CD4-positive, alpha-beta T cell (primary cell): Measurements from ENCODE around the gene ROPN1L. TPM values are rescaled to one million over a fixed set of nuclear protein-coding genes. Genes with fewer than 3 reads are reported as not detected.

Experiments used
- ATAC-seq: fragments of 200-7000 bp; cut with Tn5 transposase; one replicate; pipeline ENCODE4 v1.10.0; 2022; ENCODE audit warnings: mild to moderate bottlenecking; ENCODE audit not compliant: poor library complexity
- CTCF ChIA-PET: fragments of 350-600 bp; sonication (Branson Sonifier 250); formaldehyde crosslinking; loops from one replicate; lab custom pipeline; 2021; ENCODE audit warnings: antibody characterized with exemption, inconsistent platforms; lab: Charles Lee
- POLR2A ChIA-PET: fragments of 350-600 bp; sonication (Branson Sonifier 250); formaldehyde crosslinking; loops from one replicate; lab custom pipeline; 2021; ENCODE audit warnings: antibody characterized with exemption, inconsistent platforms; lab: Charles Lee
- DNase-seq, 14 experiments: peaks; one replicate each; pipeline ENCODE4 v3.0.0-alpha.2; 2013 to 2020; ENCODE audit warnings: mixed read lengths in 2 of 14
- H3K27ac ChIP-seq, 2 donors: one replicate each; pipeline versions ENCODE4 v1.5.1 to v1.7.0; 2013; ENCODE audit warnings: low read length in 2 of 2, low read depth in 1 of 2, mild to moderate bottlenecking in 1 of 2
- H3K27me3 ChIP-seq, 2 experiments: 1 replicate in 1 of 2; 2 replicates in 1 of 2; pipeline versions ENCODE4 v1.6.1 to v1.7.0; 2013; ENCODE audit warnings: low read length in 2 of 2, control low read depth in 1 of 2, mild to moderate bottlenecking in 1 of 2, moderate library complexity in 1 of 2; ENCODE audit not compliant: insufficient read depth in 2 of 2, control insufficient read depth in 1 of 2
- H3K36me3 ChIP-seq: one replicate; pipeline ENCODE4 v1.6.1; 2013; ENCODE audit warnings: low read length, control low read depth; ENCODE audit not compliant: insufficient read depth
- H3K4me1 ChIP-seq: one replicate; pipeline ENCODE4 v1.6.1; 2013; ENCODE audit warnings: low read length, control low read depth; ENCODE audit not compliant: insufficient read depth
- H3K4me3 ChIP-seq: one replicate; pipeline ENCODE4 v1.5.1; 2013; ENCODE audit warnings: mild to moderate bottlenecking, low read length, moderate library complexity
- H3K9me3 ChIP-seq, 2 experiments: 1 replicate in 1 of 2; 2 replicates in 1 of 2; pipeline versions ENCODE4 v1.6.1 to v1.7.0; 2013; ENCODE audit warnings: low read length in 2 of 2, mild to moderate bottlenecking in 2 of 2, control low read depth in 1 of 2, moderate library complexity in 1 of 2; ENCODE audit not compliant: control insufficient read depth in 1 of 2, insufficient read depth in 1 of 2
- H3K27ac Mint-ChIP-seq: one replicate; pipeline ENCODE4 v1.8.0; 2020; ENCODE audit warnings: mixed read lengths
- H3K27me3 Mint-ChIP-seq: one replicate; pipeline ENCODE4 v1.8.0; 2021; ENCODE audit warnings: mixed read lengths
- H3K36me3 Mint-ChIP-seq: one replicate; pipeline ENCODE4 v1.8.0; 2021; ENCODE audit warnings: low read depth, mixed read lengths
- H3K4me1 Mint-ChIP-seq: one replicate; pipeline ENCODE4 v1.8.0; 2021; ENCODE audit warnings: low read depth, mixed read lengths
- H3K4me3 Mint-ChIP-seq: one replicate; pipeline ENCODE4 v1.8.0; 2020; ENCODE audit warnings: mild to moderate bottlenecking, mixed read lengths
- H3K9me3 Mint-ChIP-seq: one replicate; pipeline ENCODE4 v1.8.0; 2020; ENCODE audit warnings: mixed read lengths
- intact Hi-C, 2 experiments: fragments of 100-400 bp; cut with DNase I in 1 of 2; cut with micrococcal nuclease in 1 of 2; formaldehyde crosslinking; loops; one replicate each; pipeline versions ENCODE4 v1.15.1 to v1.9.0; 2023 to 2025; cut with DNase I, micrococcal nuclease
- total RNA-seq, 174 experiments: library from RNA in 2 of 174; stranded (reverse) in 2 of 174; gene quantifications; one replicate each; pipeline ENCODE4 v1.2.3 and lab custom pipeline; 2021 to 2026
- TF ChIP-seq, protein P1 (sequence below): fragments of 200-600 bp; IDR thresholded peaks from one replicate; pipeline ENCODE4 v1.8.0; 2022; ENCODE audit warnings: antibody characterized with exemption, mild to moderate bottlenecking

The ROPN1L gene
- total RNA-seq, 2 experiments from 2014 or later, result 0.42 to 0.58 TPM

DNA sequence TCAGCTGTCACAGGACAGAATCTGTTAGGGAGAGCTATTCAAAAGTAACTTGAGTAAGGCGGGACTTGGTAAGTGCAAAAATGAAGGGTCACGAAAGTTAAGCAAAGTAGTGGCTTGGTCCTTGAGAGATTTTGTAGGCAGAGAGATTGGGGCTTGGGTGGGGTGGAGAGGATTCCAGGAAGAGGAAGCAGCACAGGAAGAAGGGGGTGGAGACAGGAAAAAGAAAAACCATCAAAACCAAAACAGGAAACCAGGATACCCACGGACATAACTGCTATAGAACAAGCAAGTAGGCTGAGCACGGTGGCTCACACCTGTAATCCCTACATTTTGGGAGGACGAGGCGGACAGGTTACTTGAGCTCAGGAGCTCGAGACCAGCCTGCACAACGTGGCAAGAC lies 3.7 kb downstream of the ROPN1L start:
- DNase-seq, result peak in 4 of 14 experiments; percentile 17 to 65 (median 49)
- peaks cover 58% of the 10 kb centered on the region for H3K4me1 Mint-ChIP-seq

DNA sequence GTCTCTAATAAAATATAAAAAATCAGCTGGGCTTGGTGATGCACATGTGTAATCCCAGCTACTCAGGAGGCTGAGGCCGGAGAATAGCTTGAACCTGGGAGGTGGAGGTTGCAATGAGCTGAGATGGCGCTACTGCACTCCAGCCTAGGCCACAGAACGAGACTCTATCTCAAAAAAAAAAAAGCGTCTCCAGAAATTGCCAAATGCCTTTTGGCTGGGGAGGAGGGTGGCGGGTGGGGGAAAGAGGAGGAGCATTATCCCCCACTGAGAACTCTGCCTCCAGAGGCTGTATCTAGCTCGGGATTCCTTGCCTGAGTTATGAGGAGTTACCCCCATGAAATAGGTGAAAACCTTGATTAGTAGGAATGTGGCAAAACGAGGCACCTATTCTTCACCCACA lies 4.8 kb downstream of the ROPN1L start:
- POLR2A ChIA-PET, result interaction anchor here (2.3 kb wide), 1 partner anchor 93 kb away, joined by 9 read pairs; the partner anchor contains the start of gene MARCHF6
- Histone ChIP-seq H3K36me3 (no peaks in the 10 kb centered on the region), H3K9me3 (no peaks in the 10 kb centered on the region), H3K4me1 (peaks cover 56% of the 10 kb centered on the region), H3K4me3 (no peak overlapping the region), H3K27me3 (no peaks in the 10 kb centered on the region), H3K27ac (no peak overlapping the region)
- intact Hi-C loops, result loop anchor here in 1 of 2 experiments (5.0 kb wide), 2 partner anchors 116 to 316 kb away; partner anchors contain the start of genes ANKRD33B and DAP
- Mint-ChIP-seq H3K4me1 (peaks cover 49% of the 10 kb centered on the region), H3K27me3 (no peaks in the 10 kb centered on the region), H3K36me3 (no peaks in the 10 kb centered on the region), H3K9me3 (no peaks in the 10 kb centered on the region), H3K4me3 (no peak overlapping the region), H3K27ac (no peak overlapping the region)
- TF ChIP-seq, protein P1, sequence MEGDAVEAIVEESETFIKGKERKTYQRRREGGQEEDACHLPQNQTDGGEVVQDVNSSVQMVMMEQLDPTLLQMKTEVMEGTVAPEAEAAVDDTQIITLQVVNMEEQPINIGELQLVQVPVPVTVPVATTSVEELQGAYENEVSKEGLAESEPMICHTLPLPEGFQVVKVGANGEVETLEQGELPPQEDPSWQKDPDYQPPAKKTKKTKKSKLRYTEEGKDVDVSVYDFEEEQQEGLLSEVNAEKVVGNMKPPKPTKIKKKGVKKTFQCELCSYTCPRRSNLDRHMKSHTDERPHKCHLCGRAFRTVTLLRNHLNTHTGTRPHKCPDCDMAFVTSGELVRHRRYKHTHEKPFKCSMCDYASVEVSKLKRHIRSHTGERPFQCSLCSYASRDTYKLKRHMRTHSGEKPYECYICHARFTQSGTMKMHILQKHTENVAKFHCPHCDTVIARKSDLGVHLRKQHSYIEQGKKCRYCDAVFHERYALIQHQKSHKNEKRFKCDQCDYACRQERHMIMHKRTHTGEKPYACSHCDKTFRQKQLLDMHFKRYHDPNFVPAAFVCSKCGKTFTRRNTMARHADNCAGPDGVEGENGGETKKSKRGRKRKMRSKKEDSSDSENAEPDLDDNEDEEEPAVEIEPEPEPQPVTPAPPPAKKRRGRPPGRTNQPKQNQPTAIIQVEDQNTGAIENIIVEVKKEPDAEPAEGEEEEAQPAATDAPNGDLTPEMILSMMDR, result no peak
- DNase-seq (no peak), ATAC-seq (no peak)
- CTCF ChIA-PET, result interaction anchor here (0.8 to 1.3 kb wide), 2 partner anchors 44 to 162 kb away, joined by 3 read pairs; no protein-coding TSS in a partner anchor

More for the DNA sequence above, 3.7 kb downstream of the ROPN1L start:
- Histone ChIP-seq H3K27ac (no peak overlapping the region), H3K4me1 (peaks cover 65% of the 10 kb centered on the region), H3K9me3 (no peaks in the 10 kb centered on the region), H3K4me3 (peak overlapping the region; percentile 15), H3K36me3 (no peaks in the 10 kb centered on the region), H3K27me3 (no peaks in the 10 kb centered on the region)
- TF ChIP-seq, protein P1, result no peak
- ATAC-seq, result no peak
- intact Hi-C loops, result loop anchor here in 1 of 2 experiments (5.0 kb wide), 2 partner anchors 117 to 317 kb away; partner anchors contain the start of genes ANKRD33B and DAP
- H3K27me3 Mint-ChIP-seq, result no peaks in the 10 kb centered on the region
- peak overlapping the region; percentile 61 for H3K4me3 Mint-ChIP-seq
- POLR2A ChIA-PET, result interaction anchor here (1.0 to 2.3 kb wide), 3 partner anchors 19 to 92 kb away, joined by 4 to 9 read pairs (median 5); partner anchors contain the start of gene MARCHF6
- H3K36me3 Mint-ChIP-seq, result no peaks in the 10 kb centered on the region
- no peaks in the 10 kb centered on the region for H3K9me3 Mint-ChIP-seq
- CTCF ChIA-PET, result no interaction called here
- H3K27ac Mint-ChIP-seq, result peak overlapping the region; percentile 1

DNA sequence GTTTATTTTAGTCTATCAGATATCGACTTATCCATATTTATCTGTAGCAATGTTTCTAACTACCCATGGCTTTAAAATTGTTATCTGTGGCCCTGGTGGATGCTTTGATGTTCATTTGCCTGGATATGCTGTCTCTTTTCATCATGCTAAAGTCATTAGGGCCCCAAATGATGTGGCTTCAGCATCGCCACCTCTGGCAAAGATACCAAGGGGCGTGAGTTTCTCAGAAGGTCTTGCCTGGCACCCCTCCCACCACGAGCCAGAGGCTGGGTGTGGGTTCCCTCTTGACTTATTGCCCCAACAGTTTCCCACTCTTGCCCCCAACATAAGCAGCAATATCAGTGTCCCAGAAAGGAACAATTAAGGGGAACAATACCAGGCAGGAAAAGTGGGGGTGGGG lies 5.4 kb downstream of the ROPN1L start:
- TF ChIP-seq, protein P1, result no peak
- H3K27ac ChIP-seq, result no peak overlapping the region
- ATAC-seq, result no peak
- intact Hi-C loops, result loop anchor here in 1 of 2 experiments (5.0 kb wide), 2 partner anchors 115 to 315 kb away; partner anchors contain the start of genes ANKRD33B and DAP
- no peaks in the 10 kb centered on the region for H3K36me3 ChIP-seq
- H3K4me3 ChIP-seq, result no peak overlapping the region
- H3K36me3 Mint-ChIP-seq, result no peaks in the 10 kb centered on the region
- H3K4me1 Mint-ChIP-seq, result peaks cover 48% of the 10 kb centered on the region
- H3K9me3 ChIP-seq, result no peaks in the 10 kb centered on the region
- H3K4me1 ChIP-seq, result peaks cover 53% of the 10 kb centered on the region
- no peak overlapping the region for H3K27ac Mint-ChIP-seq
- DNase-seq, result no peak
- H3K27me3 Mint-ChIP-seq, result no peaks in the 10 kb centered on the region
- no peaks in the 10 kb centered on the region for H3K27me3 ChIP-seq
- ChIA-PET POLR2A (interaction anchor here (2.3 kb wide), 1 partner anchor 94 kb away, joined by 9 read pairs; the partner anchor contains the start of gene MARCHF6), CTCF (interaction anchor here (0.8 to 1.3 kb wide), 2 partner anchors 43 to 163 kb away, joined by 3 read pairs; no protein-coding TSS in a partner anchor)
- H3K9me3 Mint-ChIP-seq, result no peaks in the 10 kb centered on the region
- H3K4me3 Mint-ChIP-seq, result peak overlapping the region; percentile 18
